HL-60 (cell line): ENCODE results near the gene APOBEC3F.

Experiments
- GABPA ChIP-seq: IDR thresholded peaks from 2 replicates; pipeline ENCODE4 v1.6.1; 2012; ENCODE audit warnings: low read depth
- POLR2AphosphoS5 ChIP-seq: IDR thresholded peaks from 2 replicates; pipeline ENCODE4 v1.6.1; 2012; ENCODE audit warnings: low read depth
- TF ChIP-seq, protein P1 (sequence below): IDR thresholded peaks from one replicate; pipeline ENCODE4 v1.5.1; 2011; ENCODE audit warnings: low read length, control low read depth, inconsistent platforms; ENCODE audit not compliant: insufficient read depth
- TF ChIP-seq, protein P2 (sequence below): IDR thresholded peaks from 2 replicates; pipeline ENCODE4 v1.6.1; 2012; ENCODE audit warnings: low read depth; ENCODE audit not compliant: insufficient replicate concordance

DNA sequence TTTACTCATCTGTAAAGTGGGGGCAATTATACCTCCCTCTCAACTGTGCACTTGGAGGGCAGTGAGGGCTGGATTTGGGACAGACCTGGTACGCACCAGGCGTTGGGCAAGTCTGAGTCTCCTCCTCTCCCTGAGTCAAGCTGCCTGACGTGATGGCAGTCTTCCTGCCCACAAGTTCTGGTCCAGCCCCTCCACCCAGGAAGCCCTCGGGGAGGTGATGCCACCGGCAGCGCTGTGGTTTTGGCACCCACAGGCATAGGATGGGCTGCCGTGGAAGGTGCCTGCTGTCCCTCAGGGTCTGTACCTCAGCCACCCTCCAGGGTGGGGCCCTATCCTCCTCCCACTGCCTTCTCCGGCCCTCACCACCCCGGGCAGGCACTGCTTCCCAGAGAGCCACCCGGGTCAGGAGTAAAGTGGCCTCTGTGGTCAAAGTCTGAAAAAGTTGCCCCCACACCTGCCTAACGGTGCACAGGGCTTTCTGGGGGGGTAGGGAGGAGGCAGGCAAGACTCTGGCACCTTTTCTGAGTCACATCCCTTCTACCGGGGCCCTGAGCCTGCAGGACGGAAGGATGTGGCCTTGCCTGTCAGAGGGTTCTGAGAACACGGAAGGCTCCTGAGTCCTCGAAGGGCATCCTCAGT is 49.9 kb downstream of the APOBEC3F start:
- TF ChIP-seq, protein P1, sequence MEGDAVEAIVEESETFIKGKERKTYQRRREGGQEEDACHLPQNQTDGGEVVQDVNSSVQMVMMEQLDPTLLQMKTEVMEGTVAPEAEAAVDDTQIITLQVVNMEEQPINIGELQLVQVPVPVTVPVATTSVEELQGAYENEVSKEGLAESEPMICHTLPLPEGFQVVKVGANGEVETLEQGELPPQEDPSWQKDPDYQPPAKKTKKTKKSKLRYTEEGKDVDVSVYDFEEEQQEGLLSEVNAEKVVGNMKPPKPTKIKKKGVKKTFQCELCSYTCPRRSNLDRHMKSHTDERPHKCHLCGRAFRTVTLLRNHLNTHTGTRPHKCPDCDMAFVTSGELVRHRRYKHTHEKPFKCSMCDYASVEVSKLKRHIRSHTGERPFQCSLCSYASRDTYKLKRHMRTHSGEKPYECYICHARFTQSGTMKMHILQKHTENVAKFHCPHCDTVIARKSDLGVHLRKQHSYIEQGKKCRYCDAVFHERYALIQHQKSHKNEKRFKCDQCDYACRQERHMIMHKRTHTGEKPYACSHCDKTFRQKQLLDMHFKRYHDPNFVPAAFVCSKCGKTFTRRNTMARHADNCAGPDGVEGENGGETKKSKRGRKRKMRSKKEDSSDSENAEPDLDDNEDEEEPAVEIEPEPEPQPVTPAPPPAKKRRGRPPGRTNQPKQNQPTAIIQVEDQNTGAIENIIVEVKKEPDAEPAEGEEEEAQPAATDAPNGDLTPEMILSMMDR: no peak
- TF ChIP-seq POLR2AphosphoS5: no peak
- TF ChIP-seq GABPA: no peak
- TF ChIP-seq, protein P2, sequence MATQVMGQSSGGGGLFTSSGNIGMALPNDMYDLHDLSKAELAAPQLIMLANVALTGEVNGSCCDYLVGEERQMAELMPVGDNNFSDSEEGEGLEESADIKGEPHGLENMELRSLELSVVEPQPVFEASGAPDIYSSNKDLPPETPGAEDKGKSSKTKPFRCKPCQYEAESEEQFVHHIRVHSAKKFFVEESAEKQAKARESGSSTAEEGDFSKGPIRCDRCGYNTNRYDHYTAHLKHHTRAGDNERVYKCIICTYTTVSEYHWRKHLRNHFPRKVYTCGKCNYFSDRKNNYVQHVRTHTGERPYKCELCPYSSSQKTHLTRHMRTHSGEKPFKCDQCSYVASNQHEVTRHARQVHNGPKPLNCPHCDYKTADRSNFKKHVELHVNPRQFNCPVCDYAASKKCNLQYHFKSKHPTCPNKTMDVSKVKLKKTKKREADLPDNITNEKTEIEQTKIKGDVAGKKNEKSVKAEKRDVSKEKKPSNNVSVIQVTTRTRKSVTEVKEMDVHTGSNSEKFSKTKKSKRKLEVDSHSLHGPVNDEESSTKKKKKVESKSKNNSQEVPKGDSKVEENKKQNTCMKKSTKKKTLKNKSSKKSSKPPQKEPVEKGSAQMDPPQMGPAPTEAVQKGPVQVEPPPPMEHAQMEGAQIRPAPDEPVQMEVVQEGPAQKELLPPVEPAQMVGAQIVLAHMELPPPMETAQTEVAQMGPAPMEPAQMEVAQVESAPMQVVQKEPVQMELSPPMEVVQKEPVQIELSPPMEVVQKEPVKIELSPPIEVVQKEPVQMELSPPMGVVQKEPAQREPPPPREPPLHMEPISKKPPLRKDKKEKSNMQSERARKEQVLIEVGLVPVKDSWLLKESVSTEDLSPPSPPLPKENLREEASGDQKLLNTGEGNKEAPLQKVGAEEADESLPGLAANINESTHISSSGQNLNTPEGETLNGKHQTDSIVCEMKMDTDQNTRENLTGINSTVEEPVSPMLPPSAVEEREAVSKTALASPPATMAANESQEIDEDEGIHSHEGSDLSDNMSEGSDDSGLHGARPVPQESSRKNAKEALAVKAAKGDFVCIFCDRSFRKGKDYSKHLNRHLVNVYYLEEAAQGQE: no peak
